Stimulated activated CD4-positive, alpha-beta T cell treated with anti-CD3 and anti-CD28 coated beads, Interleukin-15, amount 100 ng/mL, for 1 hour (primary cell): Measurements from ENCODE around the gene SGMS1.
"Not testable (repeated sequence)": the region's sequence is repeated elsewhere in the genome, so short reads cannot be mapped to it uniquely, and the experiment has no call there.

ENCODE experiments used
- DNase-seq, 2 donors: peaks; one replicate each; pipeline ENCODE4 v3.0.0-alpha.2; 2020; ENCODE audit warnings: low read depth in 1 of 2, low spot score in 1 of 2

Gene SGMS1

GRCh38 chr10:50381642-50382041 is 242.1 kb downstream of the SGMS1 start:
- no peak for DNase-seq

- no peak for DNase-seq
Measured at GRCh38 chr10:50379616-50380015, 244.1 kb downstream of the SGMS1 start.

GRCh38 chr10:50375745-50376144 is 248.0 kb downstream of the SGMS1 start:
- no peak for DNase-seq

GRCh38 chr10:50375051-50375452 is 248.7 kb downstream of the SGMS1 start:
- DNase-seq, result no peak

- DNase-seq, result no peak
Measured at GRCh38 chr10:50373821-50374501, 249.8 kb downstream of the SGMS1 start.

GRCh38 chr10:50369931-50370330 is 253.8 kb downstream of the SGMS1 start:
- no peak for DNase-seq

- no peak for DNase-seq
Measured at GRCh38 chr10:50367732-50368131, 256.0 kb downstream of the SGMS1 start.

GRCh38 chr10:50366421-50366820 is 257.3 kb downstream of the SGMS1 start:
- DNase-seq, result not testable (repeated sequence)

- not testable (repeated sequence) for DNase-seq
Measured at GRCh38 chr10:50364730-50365129, 259.0 kb downstream of the SGMS1 start.

- no peak for DNase-seq
Measured at GRCh38 chr10:50362547-50363125, 261.1 kb downstream of the SGMS1 start.

GRCh38 chr10:50361946-50362345 is 261.8 kb downstream of the SGMS1 start:
- DNase-seq, result no peak

- no peak for DNase-seq
Measured at GRCh38 chr10:50360077-50360850, 263.5 kb downstream of the SGMS1 start.

- no peak for DNase-seq
Measured at GRCh38 chr10:50358925-50359687, 264.6 kb downstream of the SGMS1 start.

- DNase-seq, result no peak
Measured at GRCh38 chr10:50358411-50358810, 265.3 kb downstream of the SGMS1 start.

- DNase-seq, result not testable (repeated sequence)
Measured at GRCh38 chr10:50356481-50356832, 267.3 kb downstream of the SGMS1 start.

- not testable (repeated sequence) for DNase-seq
Measured at GRCh38 chr10:50355693-50356480, 267.9 kb downstream of the SGMS1 start.

- no peak for DNase-seq
Measured at GRCh38 chr10:50351483-50352146, 272.1 kb downstream of the SGMS1 start.

GRCh38 chr10:50350366-50350765 is 273.4 kb downstream of the SGMS1 start:
- no peak for DNase-seq

GRCh38 chr10:50349554-50349953 is 274.2 kb downstream of the SGMS1 start:
- DNase-seq, result no peak

- DNase-seq, result no peak
Measured at GRCh38 chr10:50347394-50347802, 276.4 kb downstream of the SGMS1 start.
